Calu3 (cell line): ENCODE measurements around the gene RXYLT1. TPM values are rescaled to one million over a fixed set of nuclear protein-coding genes. Genes with fewer than 3 reads are reported as not detected.

ENCODE experiments used
- BruUV-seq: library from RNA; stranded (reverse); fragments of 400-500 nt; replicated peaks from 2 replicates; lab custom pipeline; 2021; lab: Mats Ljungman, UMichigan
- CTCF ChIA-PET: fragments of 300-600 bp; sonication (Branson Sonifier 250); formaldehyde crosslinking; loops from one replicate; lab custom pipeline; 2022; ENCODE audit warnings: antibody characterized with exemption; lab: Charles Lee
- DNase-seq: peaks from one replicate; pipeline ENCODE4 v3.0.0; 2022
- H3K27ac Mint-ChIP-seq: one replicate; pipeline ENCODE4 v1.8.0; 2022; ENCODE audit warnings: mixed read lengths; ENCODE audit not compliant: unreplicated experiment
- H3K27me3 Mint-ChIP-seq: one replicate; pipeline ENCODE4 v1.8.0; 2022; ENCODE audit warnings: mixed read lengths; ENCODE audit not compliant: unreplicated experiment
- H3K36me3 Mint-ChIP-seq: one replicate; pipeline ENCODE4 v1.8.0; 2022; ENCODE audit warnings: mild to moderate bottlenecking, moderate library complexity, mixed read lengths; ENCODE audit not compliant: insufficient read depth, unreplicated experiment
- H3K4me1 Mint-ChIP-seq: one replicate; pipeline ENCODE4 v1.8.0; 2022; ENCODE audit warnings: mild to moderate bottlenecking, low read depth, mixed read lengths; ENCODE audit not compliant: unreplicated experiment
- H3K4me3 Mint-ChIP-seq: one replicate; pipeline ENCODE4 v1.8.0; 2022; ENCODE audit warnings: mild to moderate bottlenecking, low read depth, moderate library complexity, mixed read lengths; ENCODE audit not compliant: unreplicated experiment
- H3K9me3 Mint-ChIP-seq: one replicate; pipeline ENCODE4 v1.8.0; 2022; ENCODE audit warnings: low read depth, mixed read lengths; ENCODE audit not compliant: unreplicated experiment
- intact Hi-C: fragments of 100-400 bp; cut with micrococcal nuclease; formaldehyde crosslinking; loops from one replicate; pipeline ENCODE4 v1.10.0; 2022; ENCODE audit not compliant: unreplicated experiment
- total RNA-seq: library from RNA; stranded (reverse); gene quantifications from 2 replicates; pipeline ENCODE4 v1.2.3, GENCODE V29; 2022
- TF ChIP-seq, protein P1 (sequence below): fragments of 200-600 bp; IDR thresholded peaks from one replicate; pipeline ENCODE4 v1.8.0; 2022; ENCODE audit warnings: antibody characterized with exemption; ENCODE audit not compliant: unreplicated experiment

The RXYLT1 gene
- total RNA-seq, 1 experiment from 2014 or later, result 28.6 TPM

DNA sequence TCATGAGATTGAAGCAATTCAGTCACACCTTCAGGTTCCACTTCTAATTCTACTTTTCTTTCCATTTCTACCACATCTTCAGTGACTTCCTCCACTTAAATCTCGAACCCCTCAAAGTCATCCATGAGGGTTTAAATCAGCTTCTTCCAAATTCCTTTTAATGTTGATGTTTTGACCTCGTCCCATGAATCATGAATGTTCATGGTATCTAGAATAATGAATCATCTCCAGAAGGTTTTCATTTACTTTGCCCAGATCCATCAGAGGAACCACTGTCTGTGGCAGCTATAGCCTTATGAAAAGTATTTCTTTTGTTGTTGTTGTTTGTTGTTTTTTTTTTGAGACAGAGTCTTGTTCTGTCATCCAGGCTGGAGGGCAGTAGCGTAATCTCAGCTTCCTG, 7.6 kb downstream of the RXYLT1 start:
- no peak for DNase-seq
- H3K36me3 Mint-ChIP-seq, result no peaks in the 10 kb centered on the region
- CTCF ChIA-PET, result no interaction called here

DNA sequence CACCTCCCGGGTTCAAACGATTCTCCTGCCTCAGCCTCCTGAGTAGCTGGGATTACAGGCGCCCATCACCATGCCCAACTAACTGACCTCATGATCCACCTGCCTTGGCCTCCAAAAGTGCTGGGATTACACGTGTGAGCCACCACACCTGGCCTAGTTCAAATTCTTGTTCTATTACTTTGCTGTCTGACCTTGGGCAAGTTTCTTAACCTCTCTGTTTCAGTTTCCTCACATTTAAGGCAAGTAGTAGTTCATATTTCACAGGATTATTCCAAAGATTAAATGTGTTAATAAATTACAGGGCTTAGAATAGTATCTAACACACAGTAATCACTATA, 10.9 kb downstream of the RXYLT1 start:
- Mint-ChIP-seq H3K9me3 (no peaks in the 10 kb centered on the region), H3K4me3 (no peak overlapping the region), H3K4me1 (no peaks in the 10 kb centered on the region), H3K27ac (no peak overlapping the region), H3K36me3 (no peaks in the 10 kb centered on the region), H3K27me3 (no peaks in the 10 kb centered on the region)
- no peak for DNase-seq
- TF ChIP-seq, protein P1, sequence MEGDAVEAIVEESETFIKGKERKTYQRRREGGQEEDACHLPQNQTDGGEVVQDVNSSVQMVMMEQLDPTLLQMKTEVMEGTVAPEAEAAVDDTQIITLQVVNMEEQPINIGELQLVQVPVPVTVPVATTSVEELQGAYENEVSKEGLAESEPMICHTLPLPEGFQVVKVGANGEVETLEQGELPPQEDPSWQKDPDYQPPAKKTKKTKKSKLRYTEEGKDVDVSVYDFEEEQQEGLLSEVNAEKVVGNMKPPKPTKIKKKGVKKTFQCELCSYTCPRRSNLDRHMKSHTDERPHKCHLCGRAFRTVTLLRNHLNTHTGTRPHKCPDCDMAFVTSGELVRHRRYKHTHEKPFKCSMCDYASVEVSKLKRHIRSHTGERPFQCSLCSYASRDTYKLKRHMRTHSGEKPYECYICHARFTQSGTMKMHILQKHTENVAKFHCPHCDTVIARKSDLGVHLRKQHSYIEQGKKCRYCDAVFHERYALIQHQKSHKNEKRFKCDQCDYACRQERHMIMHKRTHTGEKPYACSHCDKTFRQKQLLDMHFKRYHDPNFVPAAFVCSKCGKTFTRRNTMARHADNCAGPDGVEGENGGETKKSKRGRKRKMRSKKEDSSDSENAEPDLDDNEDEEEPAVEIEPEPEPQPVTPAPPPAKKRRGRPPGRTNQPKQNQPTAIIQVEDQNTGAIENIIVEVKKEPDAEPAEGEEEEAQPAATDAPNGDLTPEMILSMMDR, result no peak
- intact Hi-C loops, result no loop called here
- CTCF ChIA-PET, result no interaction called here
- no TSS peak for BruUV-seq

More for the DNA sequence above, 7.6 kb downstream of the RXYLT1 start:
- intact Hi-C loops, result no loop called here
- H3K4me3 Mint-ChIP-seq, result no peak overlapping the region
- no peaks in the 10 kb centered on the region for H3K9me3 Mint-ChIP-seq
- no peaks in the 10 kb centered on the region for H3K4me1 Mint-ChIP-seq
- TF ChIP-seq, protein P1, result no peak
- no TSS peak for BruUV-seq
- H3K27me3 Mint-ChIP-seq, result no peaks in the 10 kb centered on the region
- no peak overlapping the region for H3K27ac Mint-ChIP-seq

DNA sequence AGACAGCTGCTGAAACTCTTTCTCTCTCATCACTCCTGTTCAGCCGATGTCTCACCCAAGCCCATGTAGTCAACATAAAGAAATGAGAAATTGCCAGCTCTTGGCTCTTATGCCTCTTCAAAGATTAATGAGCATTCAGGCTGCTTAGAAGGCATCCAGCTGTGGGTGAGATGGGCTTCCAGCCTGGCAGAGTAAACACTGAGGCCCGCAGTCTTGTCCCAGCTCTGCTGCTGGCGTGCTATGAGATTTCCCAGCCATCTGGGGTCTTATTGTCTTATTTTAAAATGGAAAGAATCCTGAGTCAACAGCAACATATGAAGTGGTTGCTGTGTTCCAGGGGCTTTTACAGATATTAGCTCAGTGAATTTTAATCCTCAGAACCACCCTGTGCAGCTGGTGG, 12.6 kb downstream of the RXYLT1 start:
- H3K4me1 Mint-ChIP-seq, result no peaks in the 10 kb centered on the region
- H3K36me3 Mint-ChIP-seq, result no peaks in the 10 kb centered on the region
- H3K27ac Mint-ChIP-seq, result no peak overlapping the region
- no TSS peak for BruUV-seq
- intact Hi-C loops, result no loop called here
- CTCF ChIA-PET, result no interaction called here
- no peaks in the 10 kb centered on the region for H3K9me3 Mint-ChIP-seq
- no peaks in the 10 kb centered on the region for H3K27me3 Mint-ChIP-seq
- DNase-seq, result no peak
- H3K4me3 Mint-ChIP-seq, result no peak overlapping the region
- TF ChIP-seq, protein P1, result no peak

DNA sequence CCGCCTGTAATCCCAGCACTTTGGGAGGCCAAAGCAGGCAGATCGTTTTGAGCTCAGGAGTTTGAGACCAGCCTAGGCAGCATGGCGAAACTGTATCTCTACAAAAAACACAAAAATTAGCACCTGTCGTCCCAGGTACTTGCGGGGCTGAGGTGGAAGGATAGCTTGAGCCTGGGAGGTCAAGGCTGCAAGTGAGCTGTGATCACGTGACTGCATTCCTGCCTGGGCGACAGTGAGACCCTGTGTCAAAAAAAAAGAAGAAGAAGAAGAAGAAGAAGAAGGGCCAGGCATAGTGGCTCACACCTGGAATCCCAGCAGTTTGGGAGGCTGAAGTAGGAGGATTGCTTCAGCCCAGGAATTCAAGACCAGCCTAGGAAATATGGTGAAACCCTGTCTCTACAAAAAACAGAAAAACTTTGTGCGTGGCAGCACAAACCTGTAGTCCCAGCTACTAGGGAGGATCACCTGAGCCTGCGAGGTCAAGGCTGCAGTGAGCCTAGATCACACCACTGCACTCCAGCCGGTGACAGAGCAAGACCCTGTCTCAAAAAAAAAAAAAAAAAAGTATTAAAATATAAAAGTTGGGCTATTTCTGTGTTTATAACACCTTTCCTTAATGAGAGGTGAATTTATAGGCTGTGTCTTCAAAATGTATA, 15.5 kb downstream of the RXYLT1 start:
- TF ChIP-seq, protein P1, result no peak
- Mint-ChIP-seq H3K27ac (no peak overlapping the region), H3K36me3 (no peaks in the 10 kb centered on the region), H3K27me3 (no peaks in the 10 kb centered on the region), H3K4me3 (no peak overlapping the region), H3K4me1 (no peaks in the 10 kb centered on the region), H3K9me3 (no peaks in the 10 kb centered on the region)
- intact Hi-C loops, result no loop called here
- CTCF ChIA-PET, result interaction anchor here (0.7 kb wide), 1 partner anchor 441 kb away, joined by 3 read pairs; no protein-coding TSS in a partner anchor
- no TSS peak for BruUV-seq
- DNase-seq, result no peak
